Fibroblast of lung (primary cell): ENCODE data around the gene KCNH1. TPM values are rescaled to one million over a fixed set of nuclear protein-coding genes. Genes with fewer than 3 reads are reported as not detected.

Source experiments
- DNase-seq, 2 donors: peaks; one replicate each; pipeline versions ENCODE4 v3.0.0 to v3.0.0-alpha.2; 2010; ENCODE audit warnings: low read depth in 2 of 2
- H2AFZ ChIP-seq: 2 replicates; pipeline ENCODE4 v1.5.1; 2012; ENCODE audit warnings: low read length, control low read depth, inconsistent platforms
- H3K27ac ChIP-seq: 2 replicates; pipeline ENCODE4 v1.5.1; 2011; ENCODE audit warnings: low read length, control low read depth; ENCODE audit not compliant: insufficient read depth
- H3K27me3 ChIP-seq: 2 replicates; pipeline ENCODE4 v1.5.1; 2011; ENCODE audit warnings: mild to moderate bottlenecking, low read length; ENCODE audit not compliant: control insufficient read depth, insufficient read depth
- H3K36me3 ChIP-seq: 2 replicates; pipeline ENCODE4 v1.5.1; 2011; ENCODE audit warnings: low read length; ENCODE audit not compliant: control insufficient read depth, insufficient read depth
- H3K4me1 ChIP-seq: 2 replicates; pipeline ENCODE4 v1.5.1; 2011; ENCODE audit warnings: low read length; ENCODE audit not compliant: control insufficient read depth, insufficient read depth; ENCODE audit errors: extremely low read depth
- H3K4me2 ChIP-seq: 2 replicates; pipeline ENCODE4 v1.5.1; 2011; ENCODE audit warnings: low read length, control low read depth; ENCODE audit not compliant: insufficient read depth; ENCODE audit errors: extremely low read depth
- H3K4me3 ChIP-seq, 4 experiments: fragments of 200-600 bp in 1 of 4; sonication (generic) in 1 of 4; replicated peaks in 1 of 4; 2 replicates each; pipeline ENCODE4 v1.5.1; 2011 to 2016; ENCODE audit warnings: low read length in 4 of 4, low read depth in 3 of 4, mild to moderate bottlenecking in 3 of 4, control low read depth in 2 of 4, inconsistent platforms in 1 of 4, mixed read lengths in 1 of 4; ENCODE audit not compliant: insufficient read depth in 1 of 4; ENCODE audit errors: control extremely low read depth in 1 of 4
- H3K79me2 ChIP-seq: 2 replicates; pipeline ENCODE4 v1.5.1; 2012; ENCODE audit warnings: mild to moderate bottlenecking, low read length, inconsistent platforms; ENCODE audit not compliant: control insufficient read depth, insufficient read depth
- H3K9ac ChIP-seq: 2 replicates; pipeline ENCODE4 v1.5.1; 2011; ENCODE audit warnings: mild to moderate bottlenecking, low read length, control low read depth; ENCODE audit not compliant: insufficient read depth
- H3K9me3 ChIP-seq: 2 replicates; pipeline ENCODE4 v1.5.1; 2012; ENCODE audit warnings: low read depth, low read length; ENCODE audit not compliant: control insufficient read depth, insufficient read depth
- H4K20me1 ChIP-seq: 2 replicates; pipeline ENCODE4 v1.5.1; 2011; ENCODE audit warnings: low read length; ENCODE audit not compliant: control insufficient read depth, insufficient read depth; ENCODE audit errors: extremely low read depth
- EZH2 ChIP-seq: IDR thresholded peaks from 2 replicates; pipeline ENCODE4 v1.5.1; 2012; ENCODE audit warnings: low read length, control low read depth, mild to moderate bottlenecking; ENCODE audit errors: missing control alignments
- polyA plus RNA-seq, 2 donors: library from polyadenylated mRNA; depleted of rRNA in 1 of 2; stranded (reverse) in 1 of 2; unstranded in 1 of 2; fragments of >200 nt; gene quantifications; 2 replicates each; pipeline ENCODE4 v1.2.1, GENCODE V29; 2011 to 2012; ENCODE audit warnings: missing spikeins in 1 of 2
- total RNA-seq: library from RNA; depleted of rRNA; stranded (reverse); fragments of >200 nt; gene quantifications from 2 replicates; pipeline ENCODE4 v1.2.1, GENCODE V29; 2014
- TF ChIP-seq, protein P1 (sequence below), 2 donors: IDR thresholded peaks in 1 of 2; conservative IDR thresholded peaks in 1 of 2; 1 replicate in 1 of 2; 2 replicates in 1 of 2; pipeline ENCODE4 v1.5.1; 2011 to 2012; ENCODE audit warnings: low read length in 2 of 2, control low read depth in 1 of 2, inconsistent platforms in 1 of 2, low read depth in 1 of 2, mild to moderate bottlenecking in 1 of 2

The KCNH1 gene
- total and polyA plus RNA-seq, 2 donors (not counting 1 experiment from before 2014, with no cell fraction given) = 0.17 to 1.5 TPM

DNA sequence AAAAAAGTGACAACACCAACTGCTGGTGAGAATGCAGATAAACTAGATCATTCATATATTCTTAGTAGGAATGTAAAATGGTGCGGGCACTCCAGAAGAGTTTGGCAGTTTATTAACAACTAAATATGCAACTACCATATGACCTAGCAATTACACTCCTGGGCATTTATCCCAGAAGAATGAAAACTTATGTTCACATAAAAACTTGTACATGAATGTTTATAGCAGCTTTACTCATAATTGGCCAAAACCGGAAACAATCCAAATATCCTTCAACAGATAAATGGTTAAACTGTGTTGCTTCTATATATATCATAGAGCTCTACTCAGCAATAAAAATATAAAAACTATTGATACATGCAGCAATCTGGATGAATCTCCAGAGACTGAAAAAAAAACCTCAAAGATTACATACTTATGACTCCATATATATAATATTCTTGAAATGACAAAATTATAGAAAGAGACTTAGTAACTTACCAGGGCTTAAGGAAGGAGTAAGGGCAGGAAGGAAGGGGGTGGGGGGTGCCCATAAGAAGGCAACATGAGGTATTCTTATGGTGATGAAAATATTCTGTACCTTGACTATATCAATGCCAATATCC, 99.9 kb downstream of the KCNH1 start:
- H3K36me3 ChIP-seq = no peaks in the 10 kb centered on the region
- H3K79me2 ChIP-seq = no peaks in the 10 kb centered on the region
- H4K20me1 ChIP-seq = no peaks in the 10 kb centered on the region
- TF ChIP-seq EZH2 = no peak
- TF ChIP-seq, protein P1, sequence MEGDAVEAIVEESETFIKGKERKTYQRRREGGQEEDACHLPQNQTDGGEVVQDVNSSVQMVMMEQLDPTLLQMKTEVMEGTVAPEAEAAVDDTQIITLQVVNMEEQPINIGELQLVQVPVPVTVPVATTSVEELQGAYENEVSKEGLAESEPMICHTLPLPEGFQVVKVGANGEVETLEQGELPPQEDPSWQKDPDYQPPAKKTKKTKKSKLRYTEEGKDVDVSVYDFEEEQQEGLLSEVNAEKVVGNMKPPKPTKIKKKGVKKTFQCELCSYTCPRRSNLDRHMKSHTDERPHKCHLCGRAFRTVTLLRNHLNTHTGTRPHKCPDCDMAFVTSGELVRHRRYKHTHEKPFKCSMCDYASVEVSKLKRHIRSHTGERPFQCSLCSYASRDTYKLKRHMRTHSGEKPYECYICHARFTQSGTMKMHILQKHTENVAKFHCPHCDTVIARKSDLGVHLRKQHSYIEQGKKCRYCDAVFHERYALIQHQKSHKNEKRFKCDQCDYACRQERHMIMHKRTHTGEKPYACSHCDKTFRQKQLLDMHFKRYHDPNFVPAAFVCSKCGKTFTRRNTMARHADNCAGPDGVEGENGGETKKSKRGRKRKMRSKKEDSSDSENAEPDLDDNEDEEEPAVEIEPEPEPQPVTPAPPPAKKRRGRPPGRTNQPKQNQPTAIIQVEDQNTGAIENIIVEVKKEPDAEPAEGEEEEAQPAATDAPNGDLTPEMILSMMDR (conservative IDR thresholded peaks at IDR 0.05 in 1 of 2, IDR thresholded peaks at IDR 0.05 in 1 of 2; ENCODE audit: low read depth in 1 of 2, low read length in 2 of 2) = no peak
- H3K9me3 ChIP-seq = no peaks in the 10 kb centered on the region
- DNase-seq = peak in 1 of 2 donors; percentile 2
- no peak overlapping the region for H3K27ac ChIP-seq
- no peak overlapping the region for H3K4me2 ChIP-seq
- H3K4me3 ChIP-seq = no peak overlapping the region
- H2AFZ ChIP-seq = no peak overlapping the region
- H3K4me1 ChIP-seq = peaks cover 2% of the 10 kb centered on the region
- no peak overlapping the region for H3K9ac ChIP-seq
- H3K27me3 ChIP-seq = no peaks in the 10 kb centered on the region

GRCh38 chr1:211024901-211025300, 109.0 kb downstream of the KCNH1 start:
- no peaks in the 10 kb centered on the region for H3K36me3 ChIP-seq
- H4K20me1 ChIP-seq = no peaks in the 10 kb centered on the region
- H3K27me3 ChIP-seq = no peaks in the 10 kb centered on the region
- H3K4me2 ChIP-seq = no peak overlapping the region
- no peaks in the 10 kb centered on the region for H3K9me3 ChIP-seq
- H3K27ac ChIP-seq = no peak overlapping the region
- TF ChIP-seq EZH2 = no peak
- TF ChIP-seq, protein P1 (conservative IDR thresholded peaks at IDR 0.05 in 1 of 2, IDR thresholded peaks at IDR 0.05 in 1 of 2; ENCODE audit: low read depth in 1 of 2, low read length in 2 of 2) = no peak
- DNase-seq = no peak
- H2AFZ ChIP-seq = no peak overlapping the region
- H3K79me2 ChIP-seq = no peaks in the 10 kb centered on the region
- no peak overlapping the region for H3K4me3 ChIP-seq
- H3K9ac ChIP-seq = no peak overlapping the region
- no peaks in the 10 kb centered on the region for H3K4me1 ChIP-seq

- no peak for DNase-seq
- Histone ChIP-seq H4K20me1 (no peaks in the 10 kb centered on the region), H3K9me3 (no peaks in the 10 kb centered on the region), H3K27me3 (no peaks in the 10 kb centered on the region), H3K4me1 (no peaks in the 10 kb centered on the region), H3K9ac (no peak overlapping the region), H3K36me3 (no peaks in the 10 kb centered on the region), H3K4me3 (no peak overlapping the region), H3K4me2 (no peak overlapping the region), H3K27ac (no peak overlapping the region), H3K79me2 (no peaks in the 10 kb centered on the region), H2AFZ (no peak overlapping the region)
- TF ChIP-seq EZH2 = no peak
- TF ChIP-seq, protein P1 (conservative IDR thresholded peaks at IDR 0.05 in 1 of 2, IDR thresholded peaks at IDR 0.05 in 1 of 2; ENCODE audit: low read depth in 1 of 2, low read length in 2 of 2) = no peak
Measured at GRCh38 chr1:211019266-211019665, 114.7 kb downstream of the KCNH1 start.
